SHP77 (cell line): Measurements from ENCODE around the gene PTPRN2.

Experiments
- DNase-seq, 2 experiments: peaks; one replicate each; lab custom pipeline; 2025; lab: John Stamatoyannopoulos, UW

PTPRN2 gene

DNA sequence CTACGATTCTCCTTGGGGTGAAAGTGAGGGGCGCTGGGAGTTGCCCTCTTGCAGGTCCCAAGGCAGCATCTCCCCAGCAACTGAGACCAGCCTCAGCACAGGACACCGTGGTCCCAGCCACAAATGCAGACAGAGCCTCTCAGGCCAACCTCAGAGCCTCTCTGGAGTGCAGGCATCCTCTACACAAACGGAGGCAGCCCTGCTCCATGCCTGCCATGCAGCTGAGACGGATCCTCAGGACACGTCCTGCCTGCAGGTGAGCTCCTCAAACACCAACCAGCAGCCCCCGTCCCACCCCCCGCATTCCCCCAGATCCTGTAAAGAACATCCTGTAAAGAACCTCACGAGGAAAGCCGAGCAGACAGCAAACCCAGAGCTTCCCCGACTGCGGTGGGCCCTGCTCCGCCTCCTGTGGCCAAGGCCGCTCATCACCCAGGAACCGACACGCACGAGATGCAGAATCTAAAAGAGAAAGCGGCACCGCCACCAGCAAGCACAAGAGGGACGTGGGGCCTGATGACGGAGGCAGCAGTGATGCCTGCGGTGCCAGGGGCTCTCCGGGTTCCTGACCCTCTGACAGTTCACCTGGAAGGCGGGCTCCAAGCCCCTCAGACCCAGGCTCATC lies 186.9 kb downstream of the PTPRN2 start:
- no peak for DNase-seq

DNA sequence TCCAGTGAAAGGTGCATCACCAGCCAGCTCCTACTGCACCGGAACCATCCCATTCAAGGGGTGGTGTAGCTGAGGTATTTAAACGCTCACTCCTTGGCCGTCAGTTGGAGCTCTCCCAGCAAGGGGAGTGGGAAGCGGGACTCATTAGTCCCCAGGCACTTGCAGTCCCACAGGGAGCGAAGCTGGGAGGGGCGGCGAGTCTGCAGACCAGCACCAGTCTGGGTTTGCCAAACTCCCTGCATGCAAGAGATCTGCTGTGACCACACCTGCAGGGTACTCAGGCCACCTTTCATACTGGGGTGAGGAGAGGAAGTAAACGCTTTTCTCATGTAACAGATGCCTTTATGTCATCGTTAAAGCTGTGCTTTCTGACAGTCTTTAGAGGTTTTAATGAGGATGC lies 187.9 kb downstream of the PTPRN2 start:
- DNase-seq, result no peak

DNA sequence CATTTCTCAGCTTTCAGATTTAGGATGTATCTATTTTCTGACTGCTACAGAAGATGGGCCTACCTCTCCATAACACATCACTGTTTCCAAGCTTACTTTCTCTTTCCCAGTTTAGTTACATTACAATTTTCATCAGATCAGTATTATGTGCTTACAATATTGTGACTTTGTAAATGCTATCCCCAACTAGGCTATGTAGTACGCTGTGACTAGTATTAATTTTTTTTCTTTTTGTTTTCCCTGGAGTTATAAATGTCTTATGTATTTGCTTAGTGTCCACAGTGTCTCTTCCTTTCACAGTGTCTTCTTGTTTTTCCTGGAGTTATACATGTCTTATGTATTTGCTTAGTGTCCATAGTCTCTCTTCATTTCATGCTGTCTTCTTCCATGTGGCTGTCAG lies 188.9 kb downstream of the PTPRN2 start:
- DNase-seq, result no peak

DNA sequence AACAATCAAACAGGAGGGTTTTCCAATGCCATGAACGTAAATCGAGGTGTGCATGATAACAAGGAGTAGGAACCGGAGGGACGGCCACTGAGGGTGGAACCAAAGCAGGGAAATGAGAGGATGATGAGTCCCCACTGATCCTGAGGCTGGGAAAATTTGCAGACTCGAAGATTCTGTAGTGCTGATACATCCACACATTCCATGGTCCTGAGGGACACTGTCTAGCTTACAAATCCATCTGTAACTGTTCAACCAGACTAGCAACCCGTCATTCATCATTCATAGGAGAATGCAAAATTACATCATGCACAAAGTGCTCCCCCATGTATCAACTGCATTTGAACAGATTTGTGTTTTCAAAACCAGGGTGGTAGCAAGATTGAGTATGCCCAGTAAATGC lies 189.7 kb downstream of the PTPRN2 start:
- DNase-seq, result no peak

DNA sequence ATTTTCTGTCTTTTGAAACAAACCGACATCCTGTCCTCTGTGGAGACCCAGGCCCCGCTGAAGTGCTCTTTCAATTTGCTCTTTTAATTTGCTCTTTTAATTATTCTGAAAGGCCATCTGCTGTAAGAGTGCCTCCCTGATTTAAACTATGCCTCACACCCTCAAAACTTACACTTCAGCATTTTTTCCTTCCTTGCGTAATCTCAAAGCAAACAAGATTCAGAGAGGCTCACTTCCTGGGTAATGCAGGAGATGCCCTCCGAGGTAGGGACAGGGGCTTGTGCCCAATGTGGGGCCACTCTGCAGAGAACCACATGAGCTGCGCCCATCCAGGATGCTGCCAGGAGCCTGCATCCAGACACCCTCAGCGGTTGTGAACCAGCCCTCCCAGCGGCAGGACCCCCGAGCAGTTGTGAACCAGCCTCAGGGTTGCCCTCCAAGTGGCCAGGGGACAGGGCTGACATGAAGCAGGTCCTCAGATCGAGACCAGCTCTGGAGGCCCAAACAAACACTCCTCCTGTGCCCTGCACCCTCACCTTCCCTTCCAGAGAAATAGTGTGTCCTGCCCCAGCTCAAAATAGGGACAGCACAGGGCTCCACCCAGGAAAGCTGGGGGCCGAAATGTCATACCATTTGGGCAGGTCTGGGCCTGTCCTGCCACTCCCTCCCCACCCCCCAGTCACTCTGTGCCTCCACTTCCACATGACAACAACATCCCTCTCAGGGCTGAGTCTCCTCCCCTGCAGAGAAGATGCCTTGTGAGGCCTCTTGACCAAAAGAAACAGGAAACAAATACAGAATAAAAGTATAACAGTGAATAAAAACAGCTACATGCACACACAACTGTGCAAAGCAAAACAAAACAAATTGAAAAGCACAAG lies 190.4 kb downstream of the PTPRN2 start:
- no peak for DNase-seq

DNA sequence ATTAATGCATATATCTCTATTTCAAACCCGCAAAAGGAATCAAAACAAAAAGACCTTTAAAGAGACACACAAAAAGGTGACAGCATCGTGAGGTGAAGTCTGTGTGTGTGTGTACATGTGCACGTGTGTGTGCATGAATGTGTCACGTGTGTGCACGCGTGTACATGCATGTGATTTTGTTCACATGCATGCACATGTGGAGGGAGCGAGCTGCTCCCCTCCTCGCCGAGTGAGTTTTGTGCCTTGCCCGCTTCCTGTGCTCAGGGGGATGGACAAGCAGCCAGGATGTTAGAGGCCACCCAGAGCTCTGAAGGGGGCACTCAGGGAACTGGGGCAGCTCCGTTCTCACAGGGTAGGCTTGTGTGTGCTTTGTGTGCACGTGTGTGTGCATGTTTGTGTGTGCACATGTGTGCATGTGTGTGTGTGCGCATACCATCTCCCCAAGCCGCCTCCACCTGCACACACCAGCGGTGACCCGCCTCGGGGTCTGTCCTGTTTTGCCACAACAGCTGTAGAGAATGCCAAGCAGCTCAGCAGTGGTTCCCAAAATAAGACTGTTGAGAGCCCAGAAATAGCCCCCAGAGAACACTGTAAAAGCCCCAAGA lies 191.2 kb downstream of the PTPRN2 start:
- no peak for DNase-seq

DNA sequence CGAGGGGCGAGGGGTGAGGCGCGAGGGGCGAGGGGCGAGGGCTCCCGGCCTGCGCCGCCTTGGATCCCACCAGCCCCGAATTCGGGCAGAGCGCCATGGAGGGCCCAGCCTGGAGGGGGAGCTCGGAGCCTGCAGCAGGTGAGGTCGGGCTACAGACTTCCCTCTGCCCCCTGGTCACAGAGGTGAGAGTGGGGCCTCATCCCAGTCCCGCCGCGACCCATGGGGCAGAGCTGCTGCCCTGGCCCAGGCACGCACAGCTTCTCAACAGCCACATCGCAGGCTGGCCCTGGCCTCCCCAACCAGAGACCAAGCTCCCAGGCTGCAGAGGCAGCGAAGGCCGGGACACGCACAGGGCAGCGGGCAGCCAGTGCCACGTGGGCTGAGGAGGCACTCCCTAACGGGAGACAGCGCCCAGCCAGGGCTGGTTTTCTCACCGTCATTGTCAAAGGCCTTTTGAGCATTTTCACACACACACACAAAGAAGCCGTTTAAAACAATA lies 191.8 kb downstream of the PTPRN2 start:
- DNase-seq, result no peak

DNA sequence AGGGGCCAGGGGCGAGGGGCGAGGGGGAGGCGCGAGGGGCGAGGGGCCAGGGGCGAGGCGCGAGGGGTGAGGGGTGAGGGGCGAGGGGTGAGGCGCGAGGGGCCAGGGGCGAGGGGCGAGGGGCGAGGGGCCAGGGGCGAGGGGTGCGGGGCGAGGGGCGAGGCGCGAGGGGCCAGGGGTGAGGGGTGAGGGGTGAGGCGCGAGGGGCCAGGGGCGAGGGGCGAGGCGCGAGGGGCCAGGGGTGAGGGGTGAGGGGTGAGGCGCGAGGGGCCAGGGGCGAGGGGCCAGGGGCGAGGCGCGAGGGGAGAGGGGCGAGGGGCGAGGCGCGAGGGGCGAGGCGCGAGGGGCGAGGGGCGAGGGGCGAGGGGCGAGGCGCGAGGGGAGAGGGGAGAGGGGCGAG lies 192.3 kb downstream of the PTPRN2 start:
- DNase-seq, result no peak

DNA sequence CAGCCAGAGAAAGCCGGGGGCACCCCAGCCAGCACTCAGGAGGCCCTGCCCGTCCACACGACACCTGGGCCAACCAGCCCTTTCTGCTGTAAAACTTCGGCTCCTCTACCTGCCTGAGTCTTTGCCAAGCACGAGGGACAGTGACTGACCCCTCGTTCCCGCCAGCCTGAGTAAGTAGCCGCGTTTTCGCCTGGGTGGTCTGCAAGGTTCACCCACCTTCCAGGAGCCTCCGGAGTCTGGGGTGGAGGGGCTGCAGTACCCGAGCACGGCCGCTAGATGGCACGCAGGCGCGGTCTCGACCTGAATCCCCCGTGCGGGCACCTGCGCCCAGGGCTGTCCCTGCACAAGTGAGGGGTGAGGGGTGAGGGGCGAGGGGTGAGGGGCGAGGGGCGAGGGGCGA lies 192.7 kb downstream of the PTPRN2 start:
- peak; percentile 17 to 29 for DNase-seq

DNA sequence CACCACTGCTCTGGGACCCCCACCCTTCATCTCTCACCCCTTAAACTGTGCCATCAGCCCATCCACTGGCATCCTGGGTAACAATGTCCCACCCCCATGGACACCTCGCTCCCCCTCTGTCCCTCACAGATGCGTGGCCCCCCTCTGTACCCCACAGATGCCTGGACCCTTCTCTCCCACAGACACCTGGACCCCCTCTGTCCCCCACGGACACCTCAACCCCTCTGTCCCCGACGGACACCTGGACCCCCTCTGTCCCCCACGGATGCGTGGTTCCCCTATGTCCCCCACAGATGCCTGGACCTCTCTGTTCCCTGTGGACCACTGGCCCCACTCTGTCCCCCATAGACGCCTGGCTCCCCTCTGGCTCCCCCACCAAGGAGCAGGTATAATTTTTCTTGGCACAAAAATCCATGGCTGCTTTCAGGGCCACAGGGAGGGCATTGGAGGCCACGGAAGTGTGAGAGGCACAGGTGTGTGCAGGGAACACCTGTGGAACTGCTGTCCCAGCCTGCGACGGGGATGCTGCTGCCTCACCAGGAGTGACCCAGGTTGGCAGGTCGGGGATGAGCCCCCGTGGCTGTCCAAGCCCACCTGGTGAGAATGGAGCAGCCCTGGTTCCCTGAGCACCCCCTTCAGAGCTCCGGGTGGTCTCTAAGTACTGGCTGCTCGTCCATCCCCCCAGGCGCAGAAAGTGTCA lies 193.5 kb downstream of the PTPRN2 start:
- no peak for DNase-seq

DNA sequence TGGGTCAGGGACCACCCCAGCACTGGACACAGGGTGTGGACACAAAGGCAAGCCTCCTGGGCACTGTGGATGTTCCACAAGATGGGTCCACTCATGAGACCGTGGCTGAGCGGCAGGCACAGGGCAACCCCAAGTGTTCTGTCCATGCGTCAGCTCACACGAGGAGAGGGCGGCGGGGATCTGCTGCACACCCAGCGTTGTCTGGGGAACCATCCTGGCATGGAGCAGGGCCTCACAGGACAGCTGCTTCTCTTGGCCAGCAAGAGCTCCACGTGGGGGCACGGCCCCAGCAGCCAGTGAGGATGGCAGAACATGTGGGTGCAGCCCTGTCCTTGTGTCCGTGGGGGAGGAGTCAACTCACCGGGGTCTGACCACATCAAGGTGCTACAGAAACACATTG lies 195.4 kb downstream of the PTPRN2 start:
- no peak for DNase-seq

DNA sequence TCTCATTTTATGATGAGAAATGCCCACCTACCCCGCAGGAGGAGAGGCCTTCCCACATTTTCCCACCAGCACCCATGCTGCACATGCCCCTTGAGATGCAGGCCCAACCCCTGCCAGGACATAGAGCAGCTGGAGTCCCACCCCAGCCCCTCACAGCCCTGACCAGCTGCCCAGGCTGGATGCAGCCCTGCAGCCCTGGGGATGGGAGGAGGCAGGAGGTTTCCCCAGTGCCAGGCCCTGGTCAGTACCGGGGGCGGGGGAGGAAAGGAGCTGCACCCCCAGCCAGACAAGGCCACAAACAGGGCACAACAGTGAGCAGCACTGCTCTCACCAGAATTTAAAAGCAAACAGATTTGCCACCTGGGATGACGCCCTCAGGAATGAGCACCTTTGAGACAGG lies 196.1 kb downstream of the PTPRN2 start:
- DNase-seq, result no peak

DNA sequence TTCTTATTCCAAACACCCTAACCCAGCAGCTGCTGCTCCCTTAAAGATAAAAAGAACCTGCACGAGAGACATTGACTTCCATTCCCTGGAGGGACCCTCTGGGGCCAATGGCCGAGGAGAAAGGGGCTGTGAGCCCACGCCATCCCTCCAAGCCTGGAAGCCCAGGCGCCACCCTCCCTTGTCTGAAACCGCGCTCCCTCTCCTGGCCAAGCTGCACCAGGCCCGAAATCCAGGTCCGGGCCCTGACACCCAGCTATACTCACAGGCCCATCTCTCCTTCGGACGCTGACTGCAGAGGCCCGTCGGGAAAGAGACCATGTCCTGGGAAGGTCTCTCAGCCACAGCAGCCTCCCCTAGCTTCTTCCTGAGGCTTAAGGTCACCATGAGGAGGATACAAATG lies 196.5 kb downstream of the PTPRN2 start:
- no peak for DNase-seq

DNA sequence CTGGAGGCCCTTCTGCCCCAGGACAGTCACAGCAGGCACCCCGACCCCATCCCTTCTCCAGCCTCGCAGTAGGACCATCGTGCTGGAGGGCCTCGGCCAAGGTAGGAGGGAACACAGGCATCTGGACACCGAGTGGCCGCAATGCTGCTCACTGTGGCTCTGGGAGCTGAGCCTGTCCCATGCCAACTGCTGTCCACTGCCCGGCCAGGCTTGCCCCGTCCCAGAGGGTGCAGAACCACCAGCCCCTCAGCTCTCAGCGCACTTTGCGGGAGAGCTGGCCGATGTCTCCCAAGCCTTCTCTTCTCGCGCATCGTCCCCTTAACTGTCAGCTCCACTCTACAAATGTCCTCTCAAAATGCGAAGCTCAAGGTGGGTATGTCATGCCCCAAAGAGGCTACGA lies 197.2 kb downstream of the PTPRN2 start:
- DNase-seq, result no peak

DNA sequence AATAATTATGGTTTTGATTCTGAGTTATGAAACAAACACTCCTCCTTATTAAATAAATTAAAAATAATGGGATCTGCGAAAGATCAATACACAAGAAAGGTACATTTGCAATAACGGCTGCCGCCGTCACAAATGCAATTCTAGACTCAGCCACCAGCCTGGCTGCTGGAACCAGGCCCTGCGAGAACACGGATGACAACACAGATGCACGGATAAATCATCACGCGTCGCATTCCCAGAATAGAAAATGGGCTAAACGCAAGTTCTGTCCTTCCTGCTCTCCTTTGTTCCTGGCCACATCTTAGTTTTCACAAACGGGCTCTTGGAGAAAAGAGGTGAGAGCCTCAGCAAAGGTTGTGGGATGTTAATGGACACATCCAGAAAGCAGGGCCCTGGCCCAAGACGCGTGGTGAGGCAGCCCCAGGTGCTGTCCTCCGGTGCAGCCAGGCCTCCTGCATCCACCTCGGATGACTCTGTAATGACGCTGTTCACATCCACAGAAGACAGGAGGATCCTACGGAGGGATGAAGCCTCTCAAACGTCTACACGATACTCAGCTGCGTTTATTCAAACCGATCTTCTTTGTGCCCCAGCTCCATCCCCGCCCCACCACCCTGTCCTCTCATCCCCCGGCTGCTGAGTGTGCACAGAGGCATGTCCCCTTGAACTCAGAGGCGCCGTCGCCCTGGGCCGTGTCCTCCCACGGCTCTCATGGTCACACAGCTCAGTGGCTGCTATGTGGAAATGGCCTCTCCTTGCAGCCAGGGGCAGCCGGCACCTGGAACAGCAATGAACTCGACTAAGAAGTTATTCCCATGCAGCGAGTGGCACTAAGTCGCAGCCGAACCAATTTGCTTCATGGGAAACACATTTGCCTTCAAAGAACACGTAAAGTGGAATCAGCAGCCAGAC lies 197.9 kb downstream of the PTPRN2 start:
- DNase-seq, result no peak

DNA sequence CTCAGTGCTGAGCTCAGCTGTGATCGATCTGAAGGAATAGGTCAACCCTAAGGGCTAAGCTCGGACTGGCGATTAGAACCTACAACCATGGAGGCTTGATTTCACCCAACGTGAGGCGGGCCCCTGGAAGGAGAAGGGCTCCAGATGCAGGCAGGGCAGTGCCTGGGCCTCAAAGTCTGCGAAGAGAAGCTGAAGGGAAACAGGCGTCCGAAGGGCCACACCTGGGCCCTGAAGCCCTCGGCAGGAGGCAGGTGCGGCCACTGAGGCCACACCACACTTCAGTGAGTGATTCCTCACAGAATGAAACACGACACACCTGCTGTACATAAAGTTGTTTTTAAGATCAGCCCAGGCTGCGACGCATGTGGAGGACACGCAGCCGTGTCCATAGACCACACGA lies 198.7 kb downstream of the PTPRN2 start:
- no peak for DNase-seq

DNA sequence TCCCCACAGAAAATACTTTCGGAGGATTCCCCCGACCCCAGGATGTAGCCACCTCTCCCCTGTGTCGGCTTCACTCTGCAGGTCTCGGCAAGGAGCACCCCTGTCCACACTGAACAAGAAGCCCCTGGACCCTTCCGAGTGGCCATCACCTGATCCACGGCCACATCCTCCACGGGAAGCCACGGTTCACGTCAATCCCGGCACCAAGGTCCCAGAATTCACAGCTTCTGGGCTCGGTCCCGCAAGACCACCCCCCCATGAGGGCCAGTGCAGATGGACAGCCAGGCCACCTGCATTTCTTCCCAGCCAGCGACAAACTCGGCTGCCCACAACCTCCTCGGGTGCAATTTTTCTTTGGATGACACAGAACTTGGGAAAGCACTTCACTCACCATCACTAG lies 199.6 kb downstream of the PTPRN2 start:
- no peak for DNase-seq

DNA sequence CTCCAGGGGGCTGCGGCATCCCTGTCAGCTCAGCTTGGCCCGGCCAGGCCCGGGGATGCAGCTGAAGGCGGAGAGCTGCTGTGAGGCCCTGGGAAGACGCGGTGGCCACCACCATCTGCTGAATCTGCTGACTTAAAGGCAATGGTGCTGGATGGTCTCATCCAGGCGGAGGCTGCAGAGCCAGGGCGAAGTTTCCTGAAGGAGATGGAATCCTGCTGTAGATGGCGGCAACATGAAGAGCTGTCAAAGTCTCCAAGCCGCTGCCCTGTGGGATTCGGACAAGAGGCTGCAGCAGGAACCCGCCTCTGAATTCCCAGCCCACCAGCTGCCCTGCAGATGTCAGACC lies 200.1 kb downstream of the PTPRN2 start:
- DNase-seq, result no peak

DNA sequence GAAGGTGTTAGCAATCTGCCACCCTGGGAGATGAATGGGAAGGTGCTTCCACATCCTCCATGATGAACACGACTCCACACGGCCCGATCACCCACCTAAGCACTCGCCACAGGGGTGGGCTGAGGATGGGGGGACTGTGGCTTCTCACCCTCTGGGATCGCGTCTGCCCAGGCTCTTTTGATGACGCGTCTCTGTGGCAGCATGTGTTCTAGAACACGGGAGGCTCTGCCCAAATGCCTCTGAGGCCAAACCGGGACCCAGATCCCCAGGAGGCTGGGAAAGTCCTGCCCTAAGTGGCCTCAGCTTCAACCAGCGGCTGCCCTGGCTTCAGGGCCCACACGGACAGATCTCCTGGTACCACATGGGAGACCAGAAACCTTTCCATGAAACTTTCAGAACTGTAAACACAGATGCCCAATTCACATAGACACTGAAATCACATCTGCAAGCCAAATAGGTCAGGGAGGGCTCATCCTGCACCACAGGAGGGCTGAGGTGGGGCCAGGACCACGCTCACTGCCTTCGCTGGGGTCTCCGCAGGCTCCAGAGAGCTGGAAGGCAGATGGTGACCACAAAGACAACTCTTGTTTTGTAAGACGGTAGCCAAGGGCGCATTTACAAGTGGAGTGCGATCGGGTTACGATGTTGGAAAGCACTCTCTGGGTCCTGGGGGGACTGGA lies 200.6 kb downstream of the PTPRN2 start:
- DNase-seq, result no peak

DNA sequence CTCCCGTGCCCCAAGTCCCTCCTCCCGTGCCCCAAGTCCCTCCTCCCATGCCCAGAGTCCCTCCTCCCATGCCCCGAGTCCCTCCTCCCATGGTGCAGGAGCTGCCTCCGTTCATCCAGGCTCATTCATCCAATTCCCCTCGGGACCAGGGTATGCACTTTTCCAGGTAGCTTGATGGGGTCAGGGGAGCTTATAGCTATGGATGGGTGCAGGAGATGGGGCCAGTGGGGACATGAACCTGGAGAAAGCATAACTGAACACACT lies 201.3 kb downstream of the PTPRN2 start:
- no peak for DNase-seq
